ENCODE measurements around the gene TEX22.

TEX22 gene

DNA sequence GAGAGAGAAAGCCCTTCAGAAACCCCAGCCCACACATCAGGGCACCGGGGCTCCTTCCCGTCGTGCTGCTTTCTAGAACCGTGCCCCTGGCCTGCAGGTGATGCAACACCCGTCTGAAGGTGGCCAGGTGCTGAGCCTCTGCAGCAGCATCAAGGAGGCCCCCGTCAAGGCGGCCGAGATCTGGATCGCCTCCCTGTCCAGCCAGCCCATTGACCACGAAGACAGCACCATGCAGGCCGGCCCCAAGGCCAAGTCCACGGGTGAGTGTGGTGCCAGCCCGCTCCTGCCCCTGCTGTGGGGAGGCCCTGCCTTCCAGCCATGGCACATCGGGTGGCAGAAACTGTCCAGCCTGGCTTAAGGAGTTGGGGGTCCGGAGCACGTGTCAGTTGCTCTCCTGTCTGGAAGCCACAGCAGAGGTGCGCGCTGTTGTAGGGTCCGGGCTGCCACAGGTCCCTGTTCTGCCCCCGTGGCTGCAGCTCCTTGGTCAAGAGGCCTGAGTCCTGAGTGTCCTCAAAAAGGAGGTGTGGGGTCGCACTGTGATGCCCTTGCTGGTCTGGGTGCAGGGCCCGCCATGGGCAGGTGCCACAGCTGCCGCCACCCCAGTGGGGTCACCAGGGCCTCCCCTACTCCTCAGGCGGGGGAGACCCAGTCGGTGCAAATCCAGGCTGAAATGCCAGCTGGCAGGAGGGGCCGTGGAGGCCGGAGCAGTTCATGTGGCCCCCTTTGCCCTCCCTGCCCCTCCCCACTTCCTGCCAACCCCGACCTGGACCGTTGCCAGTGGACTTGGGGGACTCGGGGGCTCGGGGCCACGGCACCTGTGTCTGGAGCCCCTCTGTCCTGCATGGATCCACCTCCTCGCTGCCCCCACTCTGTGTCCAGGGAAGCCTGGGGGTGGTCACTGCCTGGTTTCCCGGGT lies 31.0 kb upstream of the TEX22 start:
- DNase-seq: no peak

- DNase-seq: no peak
Observed at GRCh38 chr14:105368032-105368417, 30.3 kb upstream of the TEX22 start.

- DNase-seq: no peak
Observed at GRCh38 chr14:105368426-105368825, 29.9 kb upstream of the TEX22 start.

DNA sequence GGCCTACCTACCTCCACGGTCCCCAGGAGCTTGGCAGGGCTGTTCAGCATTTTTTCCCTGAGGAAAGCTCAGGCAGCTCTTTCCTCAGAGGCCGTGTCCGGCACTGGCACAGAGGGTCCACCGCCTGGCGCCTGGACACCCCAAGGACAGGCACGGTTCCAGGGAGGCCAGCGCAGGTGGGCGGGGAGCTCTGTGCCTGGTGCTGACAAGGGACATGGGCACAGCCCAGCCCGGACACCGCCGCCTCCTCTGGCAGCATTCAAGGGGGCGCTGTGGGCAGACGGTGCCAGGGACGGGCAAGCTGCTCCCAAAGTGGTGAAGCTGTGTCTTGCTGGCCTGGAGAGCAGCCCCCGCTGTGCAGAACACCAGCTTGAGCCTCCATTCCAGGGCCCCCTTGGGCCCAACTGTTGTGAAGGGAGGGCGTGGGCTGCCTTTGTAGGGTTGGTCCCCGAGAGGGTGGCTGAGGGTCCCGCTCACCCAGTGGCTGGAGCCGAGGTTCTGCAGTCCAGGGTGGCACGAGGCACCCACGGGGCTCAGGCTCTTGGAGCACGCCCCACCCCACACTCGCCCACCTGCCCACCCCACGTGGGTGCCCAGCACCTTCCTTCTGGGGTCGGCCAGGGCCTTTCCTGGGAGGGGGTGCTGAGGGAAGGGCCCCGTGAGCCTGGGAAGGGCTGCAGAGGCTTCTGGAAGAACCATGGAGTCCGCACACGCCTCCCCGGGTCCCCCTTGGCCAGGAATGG lies 29.3 kb upstream of the TEX22 start:
- DNase-seq: no peak

GRCh38 chr14:105369653-105370040 lies 28.7 kb upstream of the TEX22 start:
- DNase-seq: no peak

DNA sequence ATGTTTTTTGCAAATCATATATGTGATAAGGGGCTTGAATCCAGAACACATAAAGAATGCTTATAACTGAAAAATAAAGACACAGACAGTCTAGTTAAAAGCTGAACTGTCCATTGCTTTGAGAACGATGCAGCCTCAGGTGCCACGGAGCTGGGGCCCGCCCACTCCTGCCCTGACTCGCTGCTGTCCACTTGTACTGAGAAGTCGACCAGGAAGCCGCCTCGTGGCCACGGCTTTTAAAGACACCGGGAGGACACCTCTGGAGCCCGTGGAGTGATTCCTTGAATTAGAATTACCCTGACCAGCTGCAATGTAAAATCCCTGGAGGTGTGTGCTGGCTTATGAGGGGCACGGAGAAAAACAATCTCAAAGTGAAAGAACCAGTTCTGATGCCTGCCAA lies 23.9 kb upstream of the TEX22 start:
- DNase-seq: no peak

DNA sequence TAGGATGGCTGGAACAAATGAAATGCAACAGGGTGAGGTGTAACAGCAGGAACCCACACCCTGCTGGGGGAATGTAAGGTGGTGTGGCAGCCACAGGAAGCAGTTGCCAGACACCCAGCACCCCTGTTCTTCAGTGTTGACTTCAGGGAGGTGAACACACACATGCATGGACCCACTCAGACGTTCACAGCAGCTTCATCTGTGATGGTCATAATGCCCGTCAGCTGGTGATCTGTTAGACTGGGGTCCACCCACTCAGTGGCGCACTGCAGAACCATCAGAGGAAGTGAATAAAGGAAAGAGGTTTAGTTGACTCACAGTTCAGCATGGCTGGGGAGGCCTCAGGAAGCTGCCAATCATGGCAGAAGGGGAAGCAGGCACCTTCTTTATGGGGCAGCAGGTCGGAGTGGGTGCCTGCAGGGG lies 22.7 kb upstream of the TEX22 start:
- no peak for DNase-seq

DNA sequence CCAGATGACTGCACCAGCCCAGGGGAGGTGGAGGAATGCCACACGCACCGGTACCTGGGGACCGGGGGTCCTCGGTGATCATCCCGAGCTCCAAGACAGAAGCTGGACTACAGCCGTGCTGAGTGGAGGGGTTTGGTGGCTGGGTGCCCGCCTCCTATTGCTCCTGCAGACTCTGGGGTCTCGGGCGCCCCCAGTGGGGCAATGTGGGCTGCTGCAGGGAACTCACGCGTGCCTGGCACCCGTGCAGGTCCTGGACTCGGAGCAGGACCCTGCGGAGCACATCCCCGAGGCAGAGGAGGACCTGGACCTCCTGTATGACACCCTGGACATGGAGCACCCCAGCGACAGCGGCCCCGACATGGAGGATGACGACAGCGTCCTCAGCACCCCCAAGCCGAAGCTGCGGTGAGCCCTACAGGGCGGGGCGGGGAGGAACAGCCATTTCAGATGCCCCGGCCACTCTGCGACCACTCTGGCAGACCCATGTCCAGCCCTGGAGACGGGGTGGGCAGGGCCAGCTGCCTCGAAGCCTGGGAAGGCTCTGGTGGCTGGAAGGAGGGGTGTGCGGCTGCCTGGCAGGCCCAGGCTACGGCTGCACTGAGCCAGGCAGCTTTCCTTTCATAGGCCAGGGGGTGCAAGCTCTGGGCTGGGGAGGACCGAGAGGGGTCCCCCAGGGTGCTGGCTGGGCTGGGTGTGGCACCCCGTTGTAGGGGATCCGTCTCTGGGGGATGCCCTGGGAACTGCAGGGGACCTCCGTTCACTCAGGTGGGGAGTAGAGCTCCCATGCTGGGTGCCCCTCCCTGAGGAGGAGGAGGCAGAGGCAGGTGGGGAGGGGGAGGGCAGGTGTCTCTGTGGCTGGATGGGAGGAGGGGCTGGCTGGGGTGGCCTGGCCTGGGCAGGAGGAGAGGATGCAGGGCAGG lies 21.6 kb upstream of the TEX22 start:
- DNase-seq: no peak

GRCh38 chr14:105377555-105378182 lies 20.7 kb upstream of the TEX22 start:
- DNase-seq: no peak

DNA sequence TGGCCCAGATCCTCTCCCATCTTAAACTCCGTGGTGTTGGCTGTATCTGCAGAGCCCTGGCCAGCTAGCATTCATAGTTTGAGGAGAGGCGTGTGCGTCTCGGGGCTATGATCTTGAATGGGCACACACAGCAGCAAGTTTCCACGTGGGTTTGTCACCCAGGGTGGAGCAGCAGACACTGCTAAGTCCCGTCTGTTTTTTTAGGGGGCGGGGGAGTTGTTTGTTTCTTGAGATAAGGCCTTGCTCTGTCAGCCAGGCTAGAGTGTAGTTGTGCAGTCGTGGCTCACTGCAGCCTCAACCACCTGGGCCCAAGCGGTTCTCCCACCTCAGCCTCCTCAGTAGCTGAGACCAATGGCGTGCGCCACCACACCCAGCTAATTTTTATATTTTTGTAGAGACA lies 20.1 kb upstream of the TEX22 start:
- no peak for DNase-seq

DNA sequence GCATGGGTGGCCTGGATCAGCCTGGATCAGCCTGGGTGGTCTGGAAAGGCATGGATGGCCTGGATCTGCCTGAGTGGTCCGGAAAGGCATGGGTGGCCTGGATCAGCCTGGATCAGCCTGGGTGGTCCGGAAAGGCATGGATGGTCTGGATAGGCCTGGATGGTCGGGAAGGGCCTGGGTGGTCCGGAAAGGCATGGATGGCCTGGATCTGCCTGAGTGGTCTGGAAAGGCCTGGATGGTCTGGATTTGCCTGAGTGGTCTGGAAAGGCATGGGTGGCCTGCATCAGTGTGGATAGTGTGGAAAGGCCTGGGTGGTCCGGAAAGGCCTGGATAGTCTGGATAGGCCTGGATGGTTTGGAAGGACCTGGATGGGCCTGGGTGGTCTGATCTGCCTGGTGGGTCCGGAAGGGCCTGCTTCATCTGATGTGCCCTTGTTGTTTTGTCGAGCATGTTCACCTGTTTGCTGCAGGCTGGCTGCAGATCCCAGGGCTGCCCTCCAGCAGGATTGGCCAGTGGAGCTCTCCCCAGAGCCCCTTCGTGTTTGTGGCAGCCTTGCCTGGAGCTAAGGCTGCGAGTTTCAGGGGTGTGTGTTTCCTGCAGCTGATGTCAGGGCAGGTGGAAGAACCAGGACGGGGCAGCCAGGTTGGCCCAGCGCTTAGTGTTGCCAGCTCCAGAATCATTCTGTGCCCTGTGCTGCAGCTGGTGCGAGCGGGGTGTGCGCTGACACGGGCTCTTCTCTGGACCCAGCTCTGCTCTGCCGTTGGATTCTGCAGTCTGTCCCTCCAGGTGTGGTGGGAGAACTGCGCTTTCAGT lies 19.3 kb upstream of the TEX22 start:
- no peak for DNase-seq

GRCh38 chr14:105379946-105380345 lies 18.4 kb upstream of the TEX22 start:
- DNase-seq: no peak

DNA sequence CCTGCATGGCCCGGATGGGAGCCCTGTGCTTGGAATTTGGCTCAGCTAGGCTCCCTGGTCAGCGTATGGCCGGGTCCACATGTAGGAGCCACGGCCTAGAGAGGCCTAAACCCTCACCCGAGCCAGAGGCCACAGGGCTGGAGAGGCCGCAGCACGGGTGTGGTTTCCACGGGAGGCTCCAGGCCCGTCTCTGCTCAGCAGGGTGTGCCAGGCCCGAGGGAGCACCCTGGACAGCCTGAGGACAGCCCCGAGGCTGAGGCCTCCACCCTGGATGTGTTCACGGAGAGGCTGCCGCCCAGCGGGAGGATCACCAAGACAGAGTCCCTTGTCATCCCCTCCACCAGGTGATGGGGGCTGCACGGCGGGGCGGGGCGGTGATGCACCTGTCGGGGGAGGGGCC lies 17.6 kb upstream of the TEX22 start:
- DNase-seq: no peak

DNA sequence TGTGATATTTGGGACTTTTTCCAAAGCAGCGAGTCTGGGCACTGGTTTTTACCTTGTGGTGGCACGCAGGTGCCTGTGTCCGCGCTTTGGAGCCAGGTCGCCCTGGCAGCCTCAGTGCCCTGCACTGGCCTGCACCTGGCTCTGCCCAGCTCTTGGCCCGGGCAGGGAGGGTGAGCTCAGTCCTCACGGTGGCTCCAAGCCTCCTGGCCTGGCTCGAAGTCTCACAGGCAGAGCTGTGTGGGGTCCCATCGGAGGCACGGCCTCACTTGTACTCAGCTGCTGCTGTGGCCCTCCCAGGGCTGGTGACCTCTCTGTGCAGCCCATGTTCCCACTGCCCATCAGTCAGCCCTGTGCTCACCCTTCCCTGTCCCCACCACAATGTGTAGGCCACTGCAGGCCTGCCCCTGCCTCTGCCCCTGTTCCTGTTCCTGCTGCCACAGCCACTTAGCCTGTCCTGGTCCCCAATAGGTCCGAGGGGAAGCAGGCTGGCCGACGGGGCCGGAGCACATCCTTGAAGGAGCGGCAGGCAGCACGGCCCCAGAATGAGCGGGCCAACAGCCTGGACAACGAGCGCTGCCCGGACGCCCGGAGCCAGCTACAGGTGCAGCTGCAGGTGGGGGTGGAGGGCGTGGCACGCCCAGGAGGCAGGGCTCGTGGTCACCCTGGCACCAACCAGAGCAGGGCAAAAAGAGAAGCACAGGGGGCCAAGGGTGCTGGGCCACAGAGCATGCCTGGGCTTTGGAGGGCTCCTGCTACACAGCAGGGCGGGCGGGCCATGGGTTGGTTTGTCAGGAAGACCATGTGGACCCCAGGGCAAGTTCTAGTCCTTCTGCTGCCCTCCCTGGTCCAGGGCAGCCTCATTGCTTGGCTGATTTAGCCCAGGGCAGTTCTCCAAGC lies 16.6 kb upstream of the TEX22 start:
- no peak for DNase-seq

DNA sequence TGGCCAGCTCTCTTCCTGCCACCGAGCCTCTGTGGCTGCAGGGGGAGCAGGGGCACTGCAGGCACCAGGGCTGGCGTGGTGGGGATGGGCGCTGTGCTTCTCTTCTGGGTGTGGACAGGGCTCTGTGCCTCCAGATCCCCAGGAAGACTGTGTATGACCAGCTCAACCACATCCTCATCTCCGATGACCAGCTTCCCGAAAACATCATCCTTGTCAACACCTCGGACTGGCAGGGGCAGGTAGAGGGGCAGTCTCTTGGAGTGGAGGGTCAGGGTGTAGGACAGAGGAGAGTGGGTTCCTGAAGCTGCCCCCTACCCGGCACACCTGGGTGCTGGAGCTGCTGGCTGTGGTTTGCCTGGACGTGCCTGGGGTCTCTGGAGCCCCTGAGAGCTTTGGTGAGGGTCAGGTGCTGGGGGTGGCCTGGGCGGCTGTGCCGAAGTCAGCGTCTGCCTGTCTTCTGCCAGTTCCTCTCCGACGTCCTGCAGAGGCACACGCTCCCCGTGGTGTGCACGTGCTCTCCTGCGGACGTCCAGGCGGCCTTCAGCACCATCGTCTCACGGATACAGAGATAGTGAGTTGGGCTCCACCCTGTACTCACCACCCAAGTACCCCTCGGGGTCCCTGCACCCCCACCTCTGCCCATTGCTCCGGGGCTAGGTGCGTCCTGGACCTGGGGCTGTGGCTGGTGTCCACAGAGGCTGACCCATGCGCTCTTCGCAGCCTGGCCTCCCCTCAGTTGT lies 15.8 kb upstream of the TEX22 start:
- no peak for DNase-seq

DNA sequence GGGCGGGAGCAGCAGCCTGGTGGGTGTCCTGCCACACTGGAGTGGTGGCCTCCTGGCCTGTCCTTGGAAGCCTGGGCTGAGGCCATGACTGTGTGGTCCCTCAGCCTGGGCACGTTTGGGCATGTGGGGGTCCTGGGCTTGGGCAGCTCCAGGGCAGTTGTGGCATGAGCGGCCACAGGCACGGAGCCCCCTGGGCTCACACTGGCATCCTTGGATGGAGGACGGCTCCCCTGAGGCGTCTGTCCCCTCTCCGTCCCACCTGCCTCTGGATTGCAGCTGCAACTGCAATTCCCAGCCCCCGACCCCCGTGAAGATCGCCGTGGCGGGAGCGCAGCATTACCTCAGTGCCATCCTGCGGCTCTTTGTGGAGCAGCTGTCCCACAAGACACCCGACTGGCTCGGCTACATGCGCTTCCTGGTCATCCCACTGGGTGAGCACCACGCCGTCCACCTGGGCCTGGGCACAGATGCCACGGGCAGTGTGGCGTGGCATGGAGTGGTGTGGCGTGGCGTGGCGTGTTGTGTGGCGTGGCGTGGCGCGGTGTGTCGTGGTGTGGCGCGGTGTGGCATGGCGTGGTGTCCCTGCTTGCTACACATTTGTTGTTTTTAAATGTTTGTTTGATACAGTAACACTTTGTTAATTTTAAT lies 15.1 kb upstream of the TEX22 start:
- DNase-seq: no peak

GRCh38 chr14:105384041-105384557 lies 14.2 kb upstream of the TEX22 start:
- DNase-seq: no peak

- DNase-seq: no peak
Observed at GRCh38 chr14:105384605-105385321, 13.6 kb upstream of the TEX22 start.

DNA sequence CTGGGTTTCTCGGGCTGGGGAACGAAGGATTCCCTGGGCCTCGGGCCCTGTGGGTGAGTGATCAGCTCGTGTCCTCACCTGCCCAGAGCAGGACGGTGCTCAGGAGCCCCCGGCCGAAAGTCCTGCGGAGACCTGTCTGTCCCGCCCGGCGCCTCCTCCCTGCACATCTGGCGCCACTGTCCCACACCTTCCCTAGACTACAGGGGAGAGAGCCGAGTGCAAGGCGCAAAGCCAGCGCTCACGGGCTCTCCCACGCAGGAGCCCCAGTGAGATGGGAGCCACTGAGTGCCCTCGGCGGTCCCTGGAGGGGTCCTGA lies 13.1 kb upstream of the TEX22 start:
- no peak for DNase-seq

Measured in NCI-H2227 treated with DMSO at 0.1 percent for 48 hours (cell line).